Spinal cord (tissue), 10 donors: Measurements from ENCODE around the gene RBM8A. TPM values are rescaled to one million over a fixed set of nuclear protein-coding genes. Genes with fewer than 3 reads are reported as not detected.

ENCODE experiments used
- DNase-seq, 6 donors: peaks; one replicate each; pipeline versions ENCODE4 v3.0.0 to v3.0.0-alpha.2; 2013 to 2015; ENCODE audit warnings: low spot score in 6 of 6, low read depth in 4 of 6
- H3K27ac ChIP-seq: one replicate; pipeline ENCODE4 v1.5.1; 2013; ENCODE audit warnings: low read depth, low read length, control low read depth
- H3K27me3 ChIP-seq: one replicate; pipeline ENCODE4 v1.6.1; 2013; ENCODE audit warnings: low read length; ENCODE audit not compliant: control insufficient read depth, insufficient read depth
- H3K36me3 ChIP-seq: one replicate; pipeline ENCODE4 v1.6.1; 2013; ENCODE audit warnings: low read length; ENCODE audit not compliant: control insufficient read depth, insufficient read depth
- H3K4me1 ChIP-seq: one replicate; pipeline ENCODE4 v1.6.1; 2013; ENCODE audit warnings: low read length; ENCODE audit not compliant: control insufficient read depth, insufficient read depth
- H3K4me3 ChIP-seq: one replicate; pipeline ENCODE4 v1.5.1; 2013; ENCODE audit warnings: low read depth, low read length, control low read depth
- H3K9me3 ChIP-seq: one replicate; pipeline ENCODE4 v1.6.1; 2013; ENCODE audit warnings: low read length; ENCODE audit not compliant: control insufficient read depth, insufficient read depth
- WGBS: methylation state at CpG from one replicate; pipeline ENCODE4 v1.1.5; 2013; ENCODE audit warnings: missing lambda C conversion rate; ENCODE audit not compliant: insufficient coverage; 5-methylcytosine and 5-hydroxymethylcytosine counted together
- polyA plus RNA-seq, 2 donors: library from polyadenylated mRNA; unstranded; fragments of 120-200 nt; gene quantifications; one replicate each; pipeline ENCODE4 v1.2.1, GENCODE V29; 2013; ENCODE audit not compliant: insufficient read length in 2 of 2
- total RNA-seq, 2 donors: library from RNA; depleted of rRNA in 1 of 2; stranded (reverse); fragments of 120-200 nt in 1 of 2; fragments of >200 nt in 1 of 2; gene quantifications; one replicate each; pipeline versions ENCODE4 v1.2.3 to v1.2.4, GENCODE V29; 2013 to 2014
- donor health status: healthy.

The RBM8A gene
- total and polyA plus RNA-seq, 4 donors = 67.5 to 181 (median 161) TPM

DNA sequence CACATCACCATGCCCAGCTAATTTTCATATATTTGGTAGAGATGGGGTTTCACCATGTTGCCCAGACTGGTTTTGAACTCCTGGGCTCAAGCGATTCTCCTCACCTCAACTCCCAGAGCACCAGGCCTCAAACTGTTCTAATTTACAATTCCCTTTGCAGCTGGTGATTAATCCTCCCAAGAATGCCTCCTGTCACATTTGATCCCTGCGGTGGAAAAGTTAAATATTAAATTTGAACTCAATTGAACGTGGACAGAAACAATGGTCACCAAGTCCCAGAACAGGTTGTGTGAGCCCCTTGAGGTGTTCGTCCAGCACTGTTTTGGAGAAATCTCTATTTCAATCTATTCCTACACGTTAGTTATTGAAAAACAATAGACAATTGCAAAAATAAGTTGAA, 39.7 kb downstream of the RBM8A start:
- WGBS = no CpG with 5 or more reads among the region's 5 CpGs
- peaks cover 11% of the 10 kb centered on the region for H3K27me3 ChIP-seq
- no peak for DNase-seq
- H3K27ac ChIP-seq = no peak overlapping the region
- H3K4me1 ChIP-seq = peaks cover 19% of the 10 kb centered on the region
- no peak overlapping the region for H3K4me3 ChIP-seq
- H3K36me3 ChIP-seq = no peaks in the 10 kb centered on the region
- no peaks in the 10 kb centered on the region for H3K9me3 ChIP-seq

GRCh38 chr1:145886816-145887215, 40.5 kb downstream of the RBM8A start:
- no peaks in the 10 kb centered on the region for H3K36me3 ChIP-seq
- WGBS = 36% methylated on average over 2 of the region's 8 CpGs
- H3K9me3 ChIP-seq = no peaks in the 10 kb centered on the region
- H3K27me3 ChIP-seq = peaks cover 11% of the 10 kb centered on the region
- no peak overlapping the region for H3K4me3 ChIP-seq
- peaks cover 11% of the 10 kb centered on the region for H3K4me1 ChIP-seq
- no peak for DNase-seq
- no peak overlapping the region for H3K27ac ChIP-seq

- H3K27ac ChIP-seq = no peak overlapping the region
Measured at GRCh38 chr1:145886390-145886789, 40.9 kb downstream of the RBM8A start.

GRCh38 chr1:145885738-145886287, 41.5 kb downstream of the RBM8A start, which contains the start of gene ANKRD35:
Gene ANKRD35, minus strand, starts transcription at chr1:145885866. Its CDS starts 108 bp downstream, at chr1:145885758.
- Histone ChIP-seq H3K36me3 (no peaks in the 10 kb centered on the region), H3K9me3 (no peaks in the 10 kb centered on the region), H3K27ac (no peak within 1 kb of the TSS), H3K27me3 (peaks cover 11% of the 10 kb centered on the region), H3K4me3 (peak within 1 kb of the TSS; percentile 66), H3K4me1 (peaks cover 10% of the 10 kb centered on the region)
- under 1% methylated on average over 29 of the region's 36 CpGs for WGBS
- peak in 4 of 6 donors; percentile 65 to 92 (median 80) for DNase-seq

More at GRCh38 chr1:145886390-145886789, 40.9 kb downstream of the RBM8A start:
- H3K9me3 ChIP-seq = no peaks in the 10 kb centered on the region
- no peak for DNase-seq
- H3K4me1 ChIP-seq = peaks cover 10% of the 10 kb centered on the region
- H3K27me3 ChIP-seq = peaks cover 11% of the 10 kb centered on the region
- 40% methylated on average over 8 of the region's 11 CpGs for WGBS
- no peak overlapping the region for H3K4me3 ChIP-seq
- no peaks in the 10 kb centered on the region for H3K36me3 ChIP-seq

DNA sequence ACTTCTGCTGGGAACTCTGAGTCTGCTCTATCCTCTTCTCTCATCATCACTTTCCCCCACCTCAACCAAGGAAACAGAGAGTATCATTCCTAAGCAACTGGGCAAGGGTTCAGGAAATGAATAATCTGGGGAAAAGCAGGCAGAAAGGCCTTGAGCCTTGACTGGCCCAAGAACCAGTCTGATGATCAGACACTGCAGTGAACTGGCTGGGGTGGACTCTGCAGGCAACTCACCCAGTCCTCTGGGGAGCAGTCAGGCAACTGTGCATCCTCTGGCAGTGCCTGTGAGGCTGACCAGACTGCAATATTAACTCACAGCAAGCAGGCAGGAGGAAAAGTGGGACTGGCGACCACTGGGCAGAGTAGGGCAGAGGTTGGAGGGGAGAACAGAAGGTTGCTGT, 42.6 kb downstream of the RBM8A start:
- 71% methylated on average over 1 of the region's 1 CpG for WGBS

GRCh38 chr1:145879775-145880174, 47.5 kb downstream of the RBM8A start:
- Histone ChIP-seq H3K4me3 (no peak overlapping the region), H3K4me1 (no peaks in the 10 kb centered on the region), H3K9me3 (no peaks in the 10 kb centered on the region), H3K27ac (no peak overlapping the region), H3K27me3 (peaks cover 6% of the 10 kb centered on the region), H3K36me3 (no peaks in the 10 kb centered on the region)
- DNase-seq = no peak
- 30% methylated on average over 2 of the region's 5 CpGs for WGBS

More for the DNA sequence above, 42.6 kb downstream of the RBM8A start:
- no peaks in the 10 kb centered on the region for H3K9me3 ChIP-seq
- H3K27me3 ChIP-seq = peaks cover 11% of the 10 kb centered on the region
- H3K4me3 ChIP-seq = no peak overlapping the region
- H3K4me1 ChIP-seq = peaks cover 10% of the 10 kb centered on the region
- no peak for DNase-seq
- no peak overlapping the region for H3K27ac ChIP-seq
- no peaks in the 10 kb centered on the region for H3K36me3 ChIP-seq

DNA sequence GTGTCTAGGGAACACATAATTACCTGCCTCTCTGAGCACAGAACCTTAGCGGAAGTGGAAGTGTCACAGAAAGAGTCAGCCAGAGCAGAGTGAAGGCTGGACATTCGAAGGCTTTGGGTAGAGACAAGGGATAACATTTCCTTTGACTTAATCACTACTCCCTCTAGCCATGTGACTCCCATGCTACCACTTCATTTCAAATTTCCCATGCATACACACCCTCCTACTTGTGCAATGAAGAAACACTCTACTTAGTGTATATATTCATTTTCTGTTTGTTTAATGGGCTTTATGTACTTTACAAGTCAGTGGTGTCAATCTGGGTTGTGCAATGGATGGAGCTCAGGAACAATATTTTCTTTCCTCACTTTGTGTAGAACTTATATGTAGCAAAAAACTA, 48.6 kb downstream of the RBM8A start:
- WGBS = no CpG with 5 or more reads among the region's 2 CpGs

DNA sequence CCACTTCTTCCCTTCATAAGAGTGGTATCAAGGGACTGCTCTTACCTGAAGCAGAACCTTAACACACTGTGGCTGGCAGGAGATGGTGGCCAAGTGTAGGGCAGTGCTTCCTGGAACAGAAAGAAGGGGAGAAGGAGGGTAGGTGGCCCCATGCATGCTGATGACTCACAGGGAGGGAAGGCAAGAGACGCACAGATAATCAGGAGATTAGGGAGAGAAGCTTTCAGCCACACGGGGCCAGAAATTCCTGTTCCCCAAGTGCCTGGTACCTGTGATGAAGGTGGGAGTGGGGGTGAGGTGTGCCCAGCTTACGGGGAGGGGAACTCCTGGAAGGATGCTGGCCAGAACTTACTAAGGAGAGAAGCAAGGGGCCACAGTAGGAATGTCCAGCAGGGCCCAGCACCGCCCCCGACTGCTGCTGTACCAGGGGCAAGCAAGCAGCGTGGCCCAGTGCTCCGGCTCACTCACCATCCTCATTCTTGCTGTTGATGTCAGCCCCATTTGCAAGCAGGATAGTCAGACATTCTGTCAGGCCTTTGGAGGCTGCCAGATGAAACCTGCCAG, 49.3 kb downstream of the RBM8A start:
- DNase-seq = no peak
- H3K4me3 ChIP-seq = no peak overlapping the region
- WGBS = 83% methylated on average over 7 of the region's 7 CpGs
- H3K27me3 ChIP-seq = no peaks in the 10 kb centered on the region
- no peak overlapping the region for H3K27ac ChIP-seq
- H3K4me1 ChIP-seq = peaks cover 6% of the 10 kb centered on the region
- no peaks in the 10 kb centered on the region for H3K36me3 ChIP-seq
- no peaks in the 10 kb centered on the region for H3K9me3 ChIP-seq

More for the DNA sequence above, 48.6 kb downstream of the RBM8A start:
- Histone ChIP-seq H3K36me3 (no peaks in the 10 kb centered on the region), H3K27me3 (peaks cover 3% of the 10 kb centered on the region), H3K4me3 (no peak overlapping the region), H3K27ac (no peak overlapping the region), H3K9me3 (no peaks in the 10 kb centered on the region), H3K4me1 (no peaks in the 10 kb centered on the region)
- DNase-seq = no peak

DNA sequence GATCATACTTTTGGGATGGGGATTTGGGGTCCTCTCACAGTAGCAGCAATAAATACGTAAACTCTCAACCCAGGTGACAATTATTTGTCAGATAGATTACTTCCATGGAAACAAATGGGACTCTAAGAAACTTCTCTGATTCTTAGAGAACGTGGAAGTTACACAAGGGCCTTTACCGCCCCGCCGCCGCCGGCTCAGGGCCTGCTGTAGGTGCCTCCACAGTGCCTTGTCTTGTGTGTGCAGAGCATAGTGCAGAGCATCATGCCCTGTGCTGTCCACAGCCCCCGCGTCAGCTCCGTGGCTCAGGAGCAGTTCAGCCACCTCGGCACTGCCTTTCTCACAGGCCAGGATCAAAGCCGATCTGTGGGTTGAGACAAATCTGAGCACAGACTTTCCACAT, 52.6 kb downstream of the RBM8A start:
- Histone ChIP-seq H3K36me3 (no peaks in the 10 kb centered on the region), H3K27me3 (no peaks in the 10 kb centered on the region), H3K27ac (no peak overlapping the region), H3K4me1 (peaks cover 25% of the 10 kb centered on the region), H3K4me3 (no peak overlapping the region), H3K9me3 (no peaks in the 10 kb centered on the region)
- WGBS = 94% methylated on average over 11 of the region's 12 CpGs
- DNase-seq = no peak
